ENCODE results near the gene WRAP73. TPM values are rescaled to one million over a fixed set of nuclear protein-coding genes. Genes with fewer than 3 reads are reported as not detected.
A peak's percentile ranks its signal among the peaks of the same experiment; 100 is the strongest.

WRAP73 gene
- total RNA-seq, 6 donors from 2014 or later, result 14.0 to 33.5 (median 19.9) TPM

GRCh38 chr1:3631320-3632260 lies 18.3 kb downstream of the WRAP73 start:
- Histone ChIP-seq H3K9me3 (no peaks in the 10 kb centered on the region), H3K27me3 (no peaks in the 10 kb centered on the region), H3K4me1 (peaks cover 0 to 3% (median under 1%) of the 10 kb centered on the region in 4 donors), H3K36me3 (peaks cover 18 to 95% (median 75%) of the 10 kb centered on the region in 4 donors), H3K4me3 (no peak overlapping the region), H3K27ac (no peak overlapping the region)
- DNase-seq (peak in 1 of 2 donors; percentile 74), ATAC-seq (ENCODE audit: low FRiP score in 2 of 2) (no peak)
- TF ChIP-seq POLR2AphosphoS5 (IDR thresholded peaks at IDR 0.05), result no peak
- TF ChIP-seq POLR2A (IDR thresholded peaks at IDR 0.05), result no peak
- no peak for TF ChIP-seq CTCF (IDR thresholded peaks at IDR 0.05)
- 94% methylated on average over 26 to 36 of the region's 36 CpGs for WGBS, 2 donors

DNA sequence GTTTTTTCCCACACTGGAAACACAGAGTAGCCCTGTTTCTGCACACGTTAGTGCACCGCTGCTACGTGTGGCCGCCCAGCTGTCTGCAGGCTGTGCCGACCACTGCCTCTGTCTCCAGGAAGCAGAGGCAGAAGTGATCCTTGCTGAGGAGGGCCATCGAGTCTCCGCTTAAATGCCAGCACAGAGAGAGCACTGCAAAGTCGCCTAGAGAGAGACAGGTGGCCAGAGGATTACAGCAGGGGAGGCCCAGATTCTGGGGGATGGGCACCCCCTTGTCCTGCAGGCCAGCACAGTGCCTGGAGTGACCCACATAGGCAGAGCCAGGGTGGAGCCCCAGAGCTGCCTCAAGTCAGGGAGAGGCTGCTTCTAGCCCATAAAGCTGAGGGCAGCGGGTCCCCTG lies 19.0 kb downstream of the WRAP73 start:
- Histone ChIP-seq H3K4me1 (peaks cover 2 to 9% (median 5%) of the 10 kb centered on the region in 4 donors), H3K27ac (no peak overlapping the region), H3K9me3 (no peaks in the 10 kb centered on the region), H3K27me3 (no peaks in the 10 kb centered on the region), H3K4me3 (no peak overlapping the region), H3K36me3 (peaks cover 18 to 88% (median 69%) of the 10 kb centered on the region in 4 donors)
- DNase-seq (no peak), ATAC-seq (ENCODE audit: low FRiP score in 2 of 2) (no peak)
- no peak for TF ChIP-seq POLR2AphosphoS5 (IDR thresholded peaks at IDR 0.05)
- TF ChIP-seq POLR2A (IDR thresholded peaks at IDR 0.05), result no peak
- no peak for TF ChIP-seq EP300 (IDR thresholded peaks at IDR 0.05)
- no peak for TF ChIP-seq CTCF (IDR thresholded peaks at IDR 0.05)
- 91% methylated on average over 5 to 9 of the region's 9 CpGs for WGBS, 2 donors

DNA sequence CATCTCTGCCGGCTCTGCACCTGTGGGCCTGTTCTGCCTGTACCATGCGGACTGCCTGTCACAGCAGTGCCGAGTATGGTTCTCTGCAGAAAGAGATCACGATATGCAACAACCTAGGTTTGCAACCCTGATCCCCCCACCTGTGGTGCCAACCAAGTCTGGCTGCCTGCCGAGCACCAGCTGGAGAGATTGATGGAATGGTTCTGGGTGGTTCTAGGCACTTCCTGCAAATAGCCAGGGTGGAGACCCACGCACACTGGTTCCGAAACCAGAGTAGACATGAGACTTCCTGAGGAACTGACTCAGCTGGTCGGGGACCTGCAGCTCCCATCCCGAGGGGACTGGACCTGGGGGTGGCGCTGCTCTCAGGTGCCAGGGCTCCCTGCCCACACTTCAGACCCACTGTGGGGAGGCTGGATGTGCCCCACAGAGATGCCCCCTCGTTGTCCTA lies 19.7 kb downstream of the WRAP73 start:
- no peaks in the 10 kb centered on the region for H3K9me3 ChIP-seq
- ATAC-seq (ENCODE audit: low FRiP score in 2 of 2) (no peak), DNase-seq (peak in 1 of 2 donors; percentile 53)
- H3K4me3 ChIP-seq, result no peak overlapping the region
- WGBS, 2 donors, result 57 to 66% methylated on average over 7 to 11 of the region's 11 CpGs
- no peak overlapping the region for H3K27ac ChIP-seq
- H3K4me1 ChIP-seq, result peaks cover 8 to 15% (median 11%) of the 10 kb centered on the region in 4 donors
- H3K36me3 ChIP-seq, result peaks cover 18 to 80% (median 63%) of the 10 kb centered on the region in 4 donors
- H3K27me3 ChIP-seq, result no peaks in the 10 kb centered on the region
- TF ChIP-seq POLR2AphosphoS5 (IDR thresholded peaks at IDR 0.05), result no peak

GRCh38 chr1:3629561-3630160 lies 20.2 kb downstream of the WRAP73 start:
- peaks cover 15 to 75% (median 58%) of the 10 kb centered on the region in 4 donors for H3K36me3 ChIP-seq
- H3K4me3 ChIP-seq, result no peak overlapping the region
- DNase-seq, result no peak
- no peak for ATAC-seq (ENCODE audit: low FRiP score in 2 of 2)
- no peak overlapping the region for H3K27ac ChIP-seq
- TF ChIP-seq EP300 (IDR thresholded peaks at IDR 0.05), result no peak
- no peak for TF ChIP-seq CTCF (IDR thresholded peaks at IDR 0.05)
- no peak for TF ChIP-seq POLR2A (IDR thresholded peaks at IDR 0.05)
- TF ChIP-seq POLR2AphosphoS5 (IDR thresholded peaks at IDR 0.05), result no peak
- 91 to 94% methylated on average over 12 to 16 of the region's 16 CpGs for WGBS, 2 donors
- H3K9me3 ChIP-seq, result no peaks in the 10 kb centered on the region
- no peaks in the 10 kb centered on the region for H3K27me3 ChIP-seq
- H3K4me1 ChIP-seq, result peaks cover 8 to 15% (median 11%) of the 10 kb centered on the region in 4 donors

DNA sequence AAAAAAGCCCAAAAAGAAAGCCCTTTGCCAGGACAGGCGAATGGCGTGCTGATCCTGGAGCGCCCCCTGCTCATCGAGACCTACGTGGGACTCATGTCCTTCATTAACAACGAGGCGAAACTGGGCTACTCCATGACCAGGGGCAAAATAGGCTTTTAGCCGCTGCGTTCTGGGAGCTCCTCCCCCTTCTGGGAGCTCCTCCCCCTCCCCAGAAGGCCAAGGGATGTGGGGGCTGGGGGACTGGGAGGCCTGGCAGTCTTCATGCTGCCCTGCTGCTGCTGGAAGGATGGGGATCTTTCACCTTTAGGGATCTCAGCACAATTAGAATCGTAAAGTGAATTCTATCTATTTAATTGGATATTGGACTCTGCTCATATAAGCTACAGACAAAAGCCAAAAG lies 21.5 kb downstream of the WRAP73 start:
- no peak for DNase-seq
- ATAC-seq (ENCODE audit: low FRiP score in 2 of 2), result no peak
- TF ChIP-seq EP300 (IDR thresholded peaks at IDR 0.05) (no peak), POLR2AphosphoS5 (IDR thresholded peaks at IDR 0.05) (no peak), POLR2A (IDR thresholded peaks at IDR 0.05) (no peak), CTCF (IDR thresholded peaks at IDR 0.05) (no peak)
- no peak overlapping the region for H3K4me3 ChIP-seq
- peaks cover 14 to 23% (median 18%) of the 10 kb centered on the region in 4 donors for H3K4me1 ChIP-seq
- no peak overlapping the region for H3K27ac ChIP-seq
- H3K36me3 ChIP-seq, result peaks cover 13 to 63% (median 49%) of the 10 kb centered on the region in 4 donors
- no peaks in the 10 kb centered on the region for H3K9me3 ChIP-seq
- H3K27me3 ChIP-seq, result no peaks in the 10 kb centered on the region
- WGBS, 2 donors, result 88 to 95% methylated on average over 10 of the region's 10 CpGs
